Panc1 (cell line): ENCODE data around the gene ANGPTL7. TPM values are rescaled to one million over a fixed set of nuclear protein-coding genes. Genes with fewer than 3 reads are reported as not detected.

ENCODE experiments used
- ATAC-seq: fragments of 200-7000 bp; cut with Tn5 transposase; 2 replicates; pipeline ENCODE4 v1.9.1; 2020; ENCODE audit warnings: mild to moderate bottlenecking, moderate library complexity
- BruUV-seq: library from RNA; stranded (reverse); fragments of 400-500 nt; replicated peaks from 2 replicates; lab custom pipeline; 2021; lab: Mats Ljungman, UMichigan
- CTCF ChIA-PET: fragments of 300-600 bp; sonication (Branson Sonifier 250); formaldehyde crosslinking; loops from one replicate; lab custom pipeline; 2022; ENCODE audit warnings: antibody characterized with exemption; lab: Charles Lee
- POLR2A ChIA-PET: fragments of 300-600 bp; sonication (Branson Sonifier 250); formaldehyde crosslinking; loops from one replicate; lab custom pipeline; 2022; ENCODE audit warnings: antibody characterized with exemption; lab: Charles Lee
- DNase-seq: peaks from one replicate; pipeline ENCODE4 v3.0.0-alpha.2; 2010; ENCODE audit warnings: low read depth, low spot score
- H3K27ac ChIP-seq: 2 replicates; pipeline ENCODE4 v1.5.1; 2011; ENCODE audit warnings: mild to moderate bottlenecking, low read length, inconsistent platforms
- H3K27me3 ChIP-seq: fragments of 200-500 bp; sonication (Bioruptor generic); 2 replicates; pipeline ENCODE4 v1.6.0; 2014; ENCODE audit warnings: low read length, inconsistent platforms; ENCODE audit not compliant: control insufficient read depth, insufficient read depth
- H3K36me3 ChIP-seq: fragments of 200-500 bp; sonication (Bioruptor generic); 2 replicates; pipeline ENCODE4 v1.5.1; 2014; ENCODE audit warnings: inconsistent platforms, mild to moderate bottlenecking, low read length, moderate library complexity; ENCODE audit not compliant: control insufficient read depth, insufficient read depth
- H3K4me1 ChIP-seq: 2 replicates; pipeline ENCODE4 v1.5.1; 2011; ENCODE audit warnings: inconsistent platforms, mild to moderate bottlenecking, low read length, moderate library complexity; ENCODE audit not compliant: control insufficient read depth, insufficient read depth
- H3K4me3 ChIP-seq, 2 experiments: 2 replicates each; pipeline ENCODE4 v1.5.1; 2011 to 2012; ENCODE audit warnings: low read depth in 2 of 2, low read length in 2 of 2, mild to moderate bottlenecking in 2 of 2, inconsistent platforms in 1 of 2, moderate library complexity in 1 of 2
- H3K9me3 ChIP-seq: fragments of 200-500 bp; sonication (Bioruptor generic); 2 replicates; pipeline ENCODE4 v1.5.1; 2014; ENCODE audit warnings: low read depth, mild to moderate bottlenecking, inconsistent platforms, low read length, moderate library complexity; ENCODE audit not compliant: control insufficient read depth, insufficient read depth
- POLR2AphosphoS5 ChIP-seq: IDR thresholded peaks from 2 replicates; pipeline ENCODE4 v1.6.1; 2012; ENCODE audit warnings: mild to moderate bottlenecking, low read depth, low read length, moderate library complexity
- SIN3A ChIP-seq: IDR thresholded peaks from 2 replicates; pipeline ENCODE4 v1.6.1; 2012; ENCODE audit warnings: low read depth, mild to moderate bottlenecking, low read length, moderate library complexity, borderline replicate concordance; ENCODE audit not compliant: insufficient read depth
- TCF7L2 ChIP-seq: IDR thresholded peaks from 2 replicates; pipeline ENCODE4 v1.6.1; 2011; ENCODE audit warnings: mild to moderate bottlenecking, low read depth, low read length, inconsistent platforms
- in situ Hi-C: cut with HindIII; loops from 2 replicates; pipeline ENCODE4 v1.10.0; 2016; ENCODE audit warnings: low sequenced_read_pairs, low pct_unique_long_range_greater_than_20kb
- intact Hi-C: fragments of 100-400 bp; cut with micrococcal nuclease; formaldehyde crosslinking; loops from one replicate; pipeline ENCODE4 v1.10.0; 2022; ENCODE audit not compliant: unreplicated experiment
- total RNA-seq: library from RNA; stranded (reverse); gene quantifications from one replicate; pipeline ENCODE4 v1.2.1, GENCODE V29; 2021; ENCODE audit not compliant: unreplicated experiment
- TF ChIP-seq, protein P1 (sequence below), 2 experiments: IDR thresholded peaks; 2 replicates each; pipeline ENCODE4 v1.6.1; 2011 to 2012; ENCODE audit warnings: low read depth in 2 of 2, control low read depth in 1 of 2, low read length in 1 of 2, mild to moderate bottlenecking in 1 of 2, moderate library complexity in 1 of 2; ENCODE audit not compliant: insufficient read depth in 1 of 2
- TF ChIP-seq, protein P2 (sequence below): fragments of 450-650 bp; IDR thresholded peaks from 2 replicates; pipeline ENCODE4 v1.5.1; 2017; ENCODE audit warnings: mild to moderate bottlenecking

The ANGPTL7 gene
- total RNA-seq, 1 experiment from 2014 or later: not detected

DNA sequence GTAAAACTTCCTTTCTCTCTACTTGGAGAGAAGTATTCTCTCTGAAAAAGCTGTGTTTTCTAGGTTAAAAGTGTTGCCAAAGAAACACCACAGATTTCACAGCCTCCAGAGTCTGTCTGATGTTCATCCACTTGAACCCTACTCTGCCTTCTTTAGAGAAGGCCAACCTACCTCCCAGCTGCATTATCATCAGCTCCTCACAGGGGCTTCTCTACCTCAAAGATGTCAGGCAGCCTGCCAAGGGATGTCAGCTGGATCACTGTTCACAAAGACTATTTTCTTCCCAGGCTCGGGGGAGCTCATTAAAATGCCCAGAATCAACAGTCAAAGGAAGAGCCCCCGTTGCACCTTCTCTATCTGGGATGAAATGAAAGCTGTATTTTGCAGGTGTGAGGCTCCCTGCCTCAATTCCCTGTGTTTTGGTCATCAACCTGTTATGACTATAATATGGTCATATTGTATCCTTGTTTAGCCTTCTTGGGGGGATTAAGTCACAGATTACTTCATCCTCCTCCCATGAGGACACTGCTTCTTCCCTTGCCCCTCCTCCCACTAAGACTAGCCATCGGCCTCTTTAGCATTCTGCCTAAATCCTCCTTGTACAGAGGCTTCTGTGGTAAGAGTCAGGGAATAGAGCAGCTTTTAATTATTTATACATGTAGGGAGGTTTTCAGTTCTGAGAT, 25.7 kb downstream of the ANGPTL7 start:
- in situ Hi-C loops (no loop called here), intact Hi-C loops (no loop called here)
- peaks cover 24% of the 10 kb centered on the region for H3K36me3 ChIP-seq
- H3K9me3 ChIP-seq: no peaks in the 10 kb centered on the region
- ChIA-PET POLR2A (no interaction called here), CTCF (interaction anchor here (0.6 kb wide), 1 partner anchor 105 kb away, joined by 3 read pairs; no protein-coding TSS in a partner anchor)
- TF ChIP-seq SIN3A: no peak
- TF ChIP-seq TCF7L2: no peak
- TF ChIP-seq POLR2AphosphoS5: no peak
- TF ChIP-seq, protein P1, sequence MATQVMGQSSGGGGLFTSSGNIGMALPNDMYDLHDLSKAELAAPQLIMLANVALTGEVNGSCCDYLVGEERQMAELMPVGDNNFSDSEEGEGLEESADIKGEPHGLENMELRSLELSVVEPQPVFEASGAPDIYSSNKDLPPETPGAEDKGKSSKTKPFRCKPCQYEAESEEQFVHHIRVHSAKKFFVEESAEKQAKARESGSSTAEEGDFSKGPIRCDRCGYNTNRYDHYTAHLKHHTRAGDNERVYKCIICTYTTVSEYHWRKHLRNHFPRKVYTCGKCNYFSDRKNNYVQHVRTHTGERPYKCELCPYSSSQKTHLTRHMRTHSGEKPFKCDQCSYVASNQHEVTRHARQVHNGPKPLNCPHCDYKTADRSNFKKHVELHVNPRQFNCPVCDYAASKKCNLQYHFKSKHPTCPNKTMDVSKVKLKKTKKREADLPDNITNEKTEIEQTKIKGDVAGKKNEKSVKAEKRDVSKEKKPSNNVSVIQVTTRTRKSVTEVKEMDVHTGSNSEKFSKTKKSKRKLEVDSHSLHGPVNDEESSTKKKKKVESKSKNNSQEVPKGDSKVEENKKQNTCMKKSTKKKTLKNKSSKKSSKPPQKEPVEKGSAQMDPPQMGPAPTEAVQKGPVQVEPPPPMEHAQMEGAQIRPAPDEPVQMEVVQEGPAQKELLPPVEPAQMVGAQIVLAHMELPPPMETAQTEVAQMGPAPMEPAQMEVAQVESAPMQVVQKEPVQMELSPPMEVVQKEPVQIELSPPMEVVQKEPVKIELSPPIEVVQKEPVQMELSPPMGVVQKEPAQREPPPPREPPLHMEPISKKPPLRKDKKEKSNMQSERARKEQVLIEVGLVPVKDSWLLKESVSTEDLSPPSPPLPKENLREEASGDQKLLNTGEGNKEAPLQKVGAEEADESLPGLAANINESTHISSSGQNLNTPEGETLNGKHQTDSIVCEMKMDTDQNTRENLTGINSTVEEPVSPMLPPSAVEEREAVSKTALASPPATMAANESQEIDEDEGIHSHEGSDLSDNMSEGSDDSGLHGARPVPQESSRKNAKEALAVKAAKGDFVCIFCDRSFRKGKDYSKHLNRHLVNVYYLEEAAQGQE (IDR thresholded peaks at IDR 0.05; ENCODE audit: insufficient read depth in 1 of 2, low read depth in 2 of 2, low read length in 1 of 2): no peak
- TF ChIP-seq, protein P2, sequence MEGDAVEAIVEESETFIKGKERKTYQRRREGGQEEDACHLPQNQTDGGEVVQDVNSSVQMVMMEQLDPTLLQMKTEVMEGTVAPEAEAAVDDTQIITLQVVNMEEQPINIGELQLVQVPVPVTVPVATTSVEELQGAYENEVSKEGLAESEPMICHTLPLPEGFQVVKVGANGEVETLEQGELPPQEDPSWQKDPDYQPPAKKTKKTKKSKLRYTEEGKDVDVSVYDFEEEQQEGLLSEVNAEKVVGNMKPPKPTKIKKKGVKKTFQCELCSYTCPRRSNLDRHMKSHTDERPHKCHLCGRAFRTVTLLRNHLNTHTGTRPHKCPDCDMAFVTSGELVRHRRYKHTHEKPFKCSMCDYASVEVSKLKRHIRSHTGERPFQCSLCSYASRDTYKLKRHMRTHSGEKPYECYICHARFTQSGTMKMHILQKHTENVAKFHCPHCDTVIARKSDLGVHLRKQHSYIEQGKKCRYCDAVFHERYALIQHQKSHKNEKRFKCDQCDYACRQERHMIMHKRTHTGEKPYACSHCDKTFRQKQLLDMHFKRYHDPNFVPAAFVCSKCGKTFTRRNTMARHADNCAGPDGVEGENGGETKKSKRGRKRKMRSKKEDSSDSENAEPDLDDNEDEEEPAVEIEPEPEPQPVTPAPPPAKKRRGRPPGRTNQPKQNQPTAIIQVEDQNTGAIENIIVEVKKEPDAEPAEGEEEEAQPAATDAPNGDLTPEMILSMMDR: no peak
- H3K27me3 ChIP-seq: no peaks in the 10 kb centered on the region
- DNase-seq (no peak), ATAC-seq (no peak)
- no peaks in the 10 kb centered on the region for H3K4me1 ChIP-seq
- H3K27ac ChIP-seq: no peak overlapping the region
- no TSS peak for BruUV-seq
- no peak overlapping the region for H3K4me3 ChIP-seq

DNA sequence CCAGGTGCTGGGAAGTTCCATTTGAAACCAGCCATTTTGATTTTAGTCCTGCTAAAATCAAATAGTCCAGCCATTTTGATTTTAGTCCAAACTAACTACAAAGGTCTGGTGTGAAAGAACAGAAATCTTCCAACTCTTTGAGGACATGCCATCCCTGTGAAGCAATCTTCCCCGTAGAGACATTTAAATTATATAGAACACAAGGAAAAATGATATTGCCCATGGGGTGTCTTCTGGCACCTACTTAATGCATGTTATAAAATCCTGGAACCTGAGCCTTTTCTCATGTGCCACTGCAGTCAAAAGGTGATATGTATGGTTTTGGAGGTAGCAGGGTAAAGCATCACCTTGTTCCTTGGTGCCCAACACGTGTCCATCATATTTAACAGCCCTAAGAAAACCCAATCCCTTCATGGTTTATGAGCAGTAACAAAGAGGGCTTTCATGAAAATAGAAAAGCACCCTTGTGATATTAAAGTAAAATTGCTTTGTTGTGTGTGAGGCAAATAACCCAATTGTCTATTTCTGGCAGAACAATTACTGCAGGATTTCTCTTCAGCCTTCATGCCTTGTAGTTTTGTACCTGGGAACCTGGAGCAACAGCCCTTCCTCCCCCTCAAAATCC, 26.3 kb downstream of the ANGPTL7 start:
- CTCF ChIA-PET: no interaction called here
- in situ Hi-C loops (no loop called here), intact Hi-C loops (no loop called here)
- POLR2A ChIA-PET: no interaction called here
- no peaks in the 10 kb centered on the region for H3K27me3 ChIP-seq
- ATAC-seq: no peak
- H3K4me3 ChIP-seq: no peak overlapping the region
- peaks cover 28% of the 10 kb centered on the region for H3K36me3 ChIP-seq
- no TSS peak for BruUV-seq
- DNase-seq: no peak
- H3K9me3 ChIP-seq: no peaks in the 10 kb centered on the region
- TF ChIP-seq TCF7L2 (no peak), SIN3A (no peak), POLR2AphosphoS5 (no peak)
- TF ChIP-seq, protein P2: no peak
- TF ChIP-seq, protein P1 (IDR thresholded peaks at IDR 0.05; ENCODE audit: insufficient read depth in 1 of 2, low read depth in 2 of 2, low read length in 1 of 2): no peak
- no peaks in the 10 kb centered on the region for H3K4me1 ChIP-seq
- H3K27ac ChIP-seq: no peak overlapping the region
